GM19452 (cell line): ENCODE data around the gene TAF3.
"Not testable (repeated sequence)": the region's sequence is repeated elsewhere in the genome, so short reads cannot be mapped to it uniquely, and the experiment has no call there.

Source experiments
- ATAC-seq: cut with Tn5 transposase; IDR thresholded peaks from one replicate; pipeline ENCODE4 v1.9.1; 2021; ENCODE audit not compliant: unreplicated experiment

Gene TAF3

GRCh38 chr10:7818295-7819120, at the start of gene TAF3:
TSS of gene TAF3 (plus strand) at chr10:7818505. CDS start at chr10:7818710, 205 bp downstream.
- peak; percentile 89 for ATAC-seq

- ATAC-seq = no peak
These were observed 44.2 kb upstream of the TAF3 start for GRCh38 chr10:7773845-7774801.

DNA sequence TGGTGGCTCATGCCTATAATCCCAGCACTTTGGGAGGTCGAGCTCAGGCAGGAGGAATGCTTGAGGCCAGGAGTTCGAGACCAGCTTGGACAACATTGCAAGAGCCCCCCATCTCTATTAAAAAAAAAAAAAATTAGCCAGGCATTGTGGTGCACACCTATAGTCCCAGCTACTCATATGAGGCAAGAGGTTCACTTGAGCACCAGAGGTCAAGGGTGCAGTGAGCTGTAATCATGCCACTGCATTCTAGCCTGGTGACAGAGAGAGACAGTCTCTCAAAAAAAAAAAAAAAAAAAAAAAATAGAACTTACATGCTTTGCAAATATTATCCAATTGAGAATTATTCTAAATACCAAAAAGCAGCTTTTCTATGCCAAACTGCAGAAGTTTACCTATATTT, 41.5 kb upstream of the TAF3 start:
- ATAC-seq = no peak

DNA sequence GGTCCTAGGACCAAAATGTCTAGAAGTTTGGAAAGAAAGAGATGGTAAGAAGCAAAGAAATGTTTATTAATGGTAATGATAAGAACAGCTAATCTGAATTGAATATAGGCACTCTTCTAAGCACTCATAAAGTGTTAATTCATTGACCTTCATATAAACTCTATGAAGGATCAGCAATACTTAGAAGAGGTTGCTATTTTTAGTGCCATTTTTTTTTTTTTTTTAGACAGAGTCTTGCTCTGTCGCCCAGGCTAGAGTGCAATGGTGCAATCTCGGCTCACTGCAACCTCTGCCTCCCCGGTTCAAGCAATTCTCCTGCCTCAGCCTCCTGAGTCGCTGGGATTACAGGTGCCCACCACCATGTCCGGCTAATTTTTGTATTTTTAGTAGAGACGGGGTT, 36.1 kb upstream of the TAF3 start:
- not testable (repeated sequence) for ATAC-seq

GRCh38 chr10:7786430-7786829, 31.9 kb upstream of the TAF3 start:
- no peak for ATAC-seq

DNA sequence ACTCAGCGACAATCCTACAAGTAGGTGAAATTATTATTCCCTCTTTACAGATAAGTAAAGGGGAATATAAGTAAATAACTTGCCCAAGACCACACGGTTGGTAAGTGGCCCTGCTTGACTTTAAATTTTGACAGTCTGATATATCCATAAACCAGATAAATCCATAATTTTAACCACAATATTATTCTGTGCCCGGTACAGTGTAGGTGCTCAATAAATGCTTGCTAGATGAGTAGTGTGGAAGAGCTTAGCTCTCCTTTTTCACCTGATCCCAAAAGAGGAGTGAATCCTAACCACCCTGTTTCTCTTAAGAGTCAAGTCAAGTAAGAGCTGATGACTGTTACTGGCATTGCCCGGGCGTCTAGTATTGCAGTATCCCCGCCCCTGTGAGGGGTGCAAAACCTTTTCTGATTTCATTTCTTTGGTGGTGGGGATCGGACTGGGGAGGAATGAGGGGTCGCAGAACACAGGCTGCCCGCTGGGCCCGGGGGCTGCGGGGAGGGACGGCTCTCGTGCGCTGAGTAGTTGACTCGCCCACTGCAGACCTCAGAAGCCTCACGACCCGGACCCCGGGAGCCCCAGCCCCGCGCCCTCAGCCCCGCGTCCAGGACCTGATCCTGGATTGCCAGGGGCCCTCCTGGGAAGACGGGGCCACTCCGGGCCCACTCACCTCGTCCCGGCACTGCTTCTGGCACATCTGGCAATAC, 31.0 kb upstream of the TAF3 start:
- peak; percentile 14 for ATAC-seq

DNA sequence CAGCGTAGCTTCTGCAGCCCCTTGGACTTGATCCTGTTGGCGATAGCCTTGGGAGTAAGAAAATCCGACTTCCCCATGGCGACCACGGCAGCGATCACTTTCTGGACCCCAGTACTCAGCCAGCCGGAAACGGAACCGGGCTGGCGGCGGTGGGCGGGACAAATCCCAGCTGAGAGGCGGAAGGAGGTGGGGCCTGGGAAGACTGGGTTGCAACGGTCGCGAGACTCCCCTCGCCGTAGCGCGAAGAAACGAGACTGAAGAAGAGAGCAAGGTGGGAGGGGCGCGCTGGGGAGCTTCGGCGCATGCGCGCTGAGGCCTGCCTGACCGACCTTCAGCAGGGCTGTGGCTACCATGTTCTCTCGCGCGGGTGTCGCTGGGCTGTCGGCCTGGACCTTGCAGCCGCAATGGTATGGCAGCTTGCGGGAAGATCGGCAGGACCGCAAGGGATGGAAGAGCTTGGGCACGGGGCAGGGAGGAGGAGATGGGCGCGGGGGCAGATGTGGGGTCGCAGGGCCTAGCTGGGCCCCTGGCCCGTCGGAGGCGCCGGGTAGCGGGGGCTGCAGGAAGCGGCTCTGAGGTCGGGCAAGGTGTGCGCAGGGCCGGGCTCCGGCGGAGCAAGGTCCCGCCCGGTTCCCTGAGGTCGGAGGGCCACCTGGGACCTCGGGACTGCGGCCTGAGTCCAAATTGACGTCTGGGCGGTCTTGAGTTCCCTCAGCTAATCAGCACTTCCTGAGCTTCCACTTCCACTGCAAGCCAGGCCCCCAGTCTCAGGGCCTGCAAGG, 30.3 kb upstream of the TAF3 start, which contains the start of the genes ATP5F1C and KIN:
Gene ATP5F1C (plus strand): TSS at position 321 of the 782 bp plus-strand sequence. CDS start 31 bp downstream, at position 352.
Gene KIN (minus strand): TSS at position 137 of the 782 bp plus-strand sequence. CDS start 60 bp downstream, at position 77.
- peak; percentile 91 for ATAC-seq

DNA sequence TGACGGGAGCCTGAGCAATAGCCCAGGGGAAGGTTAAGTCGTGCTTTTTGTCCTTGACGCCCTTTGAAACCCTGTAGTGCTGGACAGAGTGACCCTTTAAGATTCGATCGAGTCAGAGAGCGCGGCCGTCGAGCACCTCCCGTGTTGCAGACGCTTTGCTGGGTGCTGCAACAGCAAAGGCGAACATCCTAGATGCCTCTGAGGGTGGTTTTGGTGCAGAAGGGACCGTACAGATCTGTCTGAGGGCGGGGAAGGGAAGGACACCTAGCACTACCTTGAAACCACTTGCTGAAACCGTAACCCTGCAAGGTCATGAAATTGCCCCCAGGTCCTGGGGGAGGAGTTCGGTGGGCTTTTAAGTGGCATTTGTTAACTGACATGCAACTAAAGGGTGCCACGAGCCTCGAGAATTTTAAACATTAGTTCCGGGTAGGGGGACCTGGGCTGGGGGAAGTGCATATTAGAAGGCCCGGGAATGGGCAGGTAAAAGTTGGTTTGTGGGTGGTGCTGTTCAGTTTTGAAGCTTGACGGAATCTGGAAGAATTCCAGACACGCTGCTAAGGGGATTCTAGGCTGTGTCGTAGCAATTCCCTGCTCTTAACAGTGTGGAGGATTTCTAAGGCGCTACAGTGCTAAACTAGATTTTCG, 29.5 kb upstream of the TAF3 start:
- peak; percentile 4 for ATAC-seq

- ATAC-seq = no peak
These were observed 28.9 kb upstream of the TAF3 start for GRCh38 chr10:7789390-7789789.

DNA sequence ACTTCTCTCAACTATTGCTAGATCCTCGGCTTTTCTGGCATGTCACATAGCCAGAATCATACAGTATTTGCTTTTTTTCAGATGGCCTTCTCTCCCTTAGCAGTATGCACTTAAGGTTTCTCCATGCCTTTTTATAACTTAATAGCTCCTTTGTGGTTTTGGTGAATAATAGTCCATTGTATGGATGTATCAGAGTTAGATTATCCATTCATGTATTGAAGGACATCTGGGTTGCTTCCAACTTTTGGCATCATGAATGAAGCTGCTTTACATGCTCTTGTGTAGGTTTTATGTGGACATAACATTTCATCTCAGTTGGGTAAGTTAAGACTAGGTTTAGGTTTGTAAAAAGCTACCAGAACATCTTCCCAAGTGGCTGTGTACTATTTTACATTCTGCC, 25.8 kb upstream of the TAF3 start:
- no peak for ATAC-seq

DNA sequence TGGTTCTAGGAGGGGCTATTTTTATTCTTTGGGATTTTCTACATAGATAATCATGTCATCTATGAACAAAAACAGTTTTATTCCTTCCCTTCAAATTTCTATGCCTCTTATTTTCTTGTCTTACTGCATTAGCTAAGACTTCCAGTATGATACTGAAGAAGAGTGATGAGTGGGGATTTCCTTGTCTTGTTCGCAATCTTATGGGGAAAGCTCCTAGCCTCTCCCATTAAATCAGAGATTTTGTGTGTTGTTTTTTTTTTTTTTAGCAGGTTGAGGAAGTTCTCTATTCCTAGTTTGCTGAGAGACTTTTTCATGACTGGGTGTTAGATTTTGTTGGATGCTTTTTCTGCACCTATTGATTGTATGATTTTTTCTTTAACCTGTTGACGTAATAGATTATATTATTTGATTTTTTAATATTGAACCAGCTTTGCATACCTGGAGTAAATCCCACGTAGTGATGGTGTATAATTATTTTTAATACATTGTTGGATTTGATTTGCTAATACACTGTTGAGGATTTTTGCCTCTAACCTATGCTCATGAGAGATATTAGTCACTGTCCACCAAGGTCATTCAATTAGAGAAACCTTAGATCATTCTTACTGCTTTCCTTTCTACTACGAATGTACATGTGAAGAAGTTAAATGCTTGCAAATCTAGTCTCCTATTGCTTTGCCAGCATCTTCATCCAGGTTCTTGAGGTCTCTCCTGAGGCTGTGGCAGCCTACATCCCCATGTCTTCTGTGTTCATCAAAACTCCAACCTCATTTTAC, 23.9 kb upstream of the TAF3 start:
- ATAC-seq = no peak

DNA sequence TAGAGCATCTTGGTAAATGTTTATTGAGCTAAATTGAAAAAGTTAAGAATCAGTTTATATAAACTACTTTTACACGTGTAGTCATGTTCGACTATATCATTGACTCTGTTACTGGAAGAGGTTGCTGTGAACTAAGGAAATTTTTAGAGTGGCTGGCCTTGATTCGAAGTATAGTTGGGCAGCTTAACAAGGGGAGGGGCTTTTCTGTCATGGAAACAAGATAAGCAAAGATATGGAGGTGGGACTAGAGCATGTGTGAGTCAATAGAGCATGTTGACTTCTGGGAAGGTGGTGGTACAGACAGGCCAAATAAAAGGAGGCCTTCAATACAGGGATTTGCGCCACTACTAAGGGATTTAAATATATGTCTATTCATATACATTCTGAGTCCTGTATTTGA, 22.7 kb upstream of the TAF3 start:
- no peak for ATAC-seq

DNA sequence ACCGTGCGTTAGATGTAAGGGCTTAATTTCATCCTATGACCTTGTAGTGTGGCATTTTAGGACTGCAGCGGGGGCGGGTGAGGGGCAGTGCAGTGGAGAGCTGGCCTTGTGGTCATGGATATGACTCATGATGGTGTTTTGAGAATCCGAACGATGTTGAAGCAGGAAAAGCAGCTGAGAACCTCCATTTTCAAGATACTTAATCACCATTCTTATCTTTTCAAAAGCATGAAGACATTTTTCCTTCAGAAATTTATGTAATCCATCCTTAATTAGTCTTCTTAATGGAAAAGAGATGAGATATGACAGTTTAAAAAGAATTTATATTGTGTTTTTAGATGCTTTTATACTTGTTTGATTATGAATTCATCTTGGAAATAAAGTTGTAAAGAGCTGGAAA, 20.7 kb upstream of the TAF3 start:
- no peak for ATAC-seq

DNA sequence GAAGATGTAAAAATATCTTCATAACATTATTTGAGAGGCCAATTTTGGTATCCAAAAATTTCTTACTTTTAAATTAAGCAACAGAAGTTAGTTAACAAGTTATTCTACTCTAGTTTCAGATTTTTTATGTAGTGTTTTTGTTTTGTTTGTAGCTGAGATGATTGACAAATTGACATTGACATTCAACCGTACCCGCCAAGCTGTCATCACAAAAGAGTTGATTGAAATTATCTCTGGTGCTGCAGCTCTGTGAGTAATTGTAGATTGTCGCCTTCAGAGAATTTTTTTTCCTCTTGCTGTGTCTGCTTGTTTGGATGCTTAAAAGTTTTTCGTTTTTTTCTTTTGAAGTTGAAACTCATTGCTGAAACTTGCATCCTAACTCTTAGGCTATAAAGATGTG, 15.7 kb upstream of the TAF3 start:
- no peak for ATAC-seq

- ATAC-seq = no peak
These were observed 14.1 kb upstream of the TAF3 start for GRCh38 chr10:7804216-7804615.

- ATAC-seq = no peak
These were observed 13.6 kb upstream of the TAF3 start for GRCh38 chr10:7804741-7805140.

DNA sequence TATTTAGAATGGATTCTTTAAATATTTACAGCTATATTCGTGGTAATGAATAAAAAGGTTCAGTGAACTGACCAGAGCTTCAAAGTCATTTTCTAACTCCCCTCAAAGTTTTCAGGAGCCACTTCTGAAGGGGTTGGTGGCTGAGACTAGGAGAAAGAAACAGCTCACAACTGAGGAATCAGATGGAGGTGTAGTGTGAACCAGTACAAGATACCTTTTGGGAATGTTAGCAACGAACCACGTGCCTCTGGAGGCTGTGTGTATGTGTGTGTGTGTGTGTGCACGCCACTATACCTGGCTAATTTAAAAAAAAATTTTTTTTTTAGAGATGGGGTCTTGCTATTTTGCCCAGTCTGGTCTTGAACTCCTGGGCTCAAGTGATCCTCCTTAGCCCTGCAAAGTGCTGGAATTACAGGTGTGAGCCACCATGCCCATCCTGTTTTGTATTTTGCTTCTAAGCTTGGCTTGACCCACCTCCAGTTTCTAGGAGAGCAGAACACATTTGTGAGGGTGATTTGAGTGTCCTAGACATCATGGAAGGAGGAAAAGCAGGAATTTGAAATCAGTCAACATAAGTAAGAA, 9.5 kb upstream of the TAF3 start:
- ATAC-seq = no peak

DNA sequence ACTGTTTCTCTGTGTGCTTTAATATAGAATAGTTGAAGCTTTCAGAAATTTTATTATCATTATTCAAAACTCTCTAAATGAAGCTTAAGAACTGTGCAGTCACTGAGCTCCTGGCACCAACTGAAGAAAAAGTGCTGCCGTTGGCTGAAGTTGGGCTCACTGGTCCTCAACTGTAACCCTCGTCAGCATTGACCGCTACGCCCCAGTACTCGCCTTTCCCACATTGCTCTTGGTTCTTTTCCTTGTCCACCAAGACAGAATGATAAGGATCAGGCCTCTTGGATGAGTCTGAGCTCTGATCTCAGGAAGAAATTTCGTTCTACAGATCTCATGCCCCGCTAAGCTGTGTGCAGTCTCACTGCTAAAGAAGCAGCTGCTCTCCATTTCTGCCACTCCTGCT, 7.9 kb upstream of the TAF3 start:
- ATAC-seq = no peak

GRCh38 chr10:7811000-7811399, 7.3 kb upstream of the TAF3 start:
- ATAC-seq = no peak
